Osteocyte (in vitro differentiated cells): ENCODE data around the gene BLMH. TPM values are rescaled to one million over a fixed set of nuclear protein-coding genes. Genes with fewer than 3 reads are reported as not detected.
A peak's percentile ranks its signal among the peaks of the same experiment; 100 is the strongest.

Source experiments
- DNase-seq: peaks from one replicate; pipeline ENCODE4 v3.0.0; 2021; ENCODE audit warnings: mixed read lengths; ENCODE audit not compliant: unreplicated experiment; ENCODE audit errors: extremely low spot score
- H3K27ac Mint-ChIP-seq: one replicate; pipeline ENCODE4 v1.8.0; 2021; ENCODE audit warnings: mild to moderate bottlenecking, mixed read lengths; ENCODE audit not compliant: unreplicated experiment
- H3K27me3 Mint-ChIP-seq: one replicate; pipeline ENCODE4 v1.8.0; 2021; ENCODE audit warnings: mixed read lengths; ENCODE audit not compliant: unreplicated experiment
- H3K36me3 Mint-ChIP-seq: one replicate; pipeline ENCODE4 v1.8.0; 2021; ENCODE audit warnings: mixed read lengths; ENCODE audit not compliant: unreplicated experiment
- H3K4me1 Mint-ChIP-seq: one replicate; pipeline ENCODE4 v1.8.0; 2021; ENCODE audit warnings: mixed read lengths; ENCODE audit not compliant: unreplicated experiment
- H3K4me3 Mint-ChIP-seq: one replicate; pipeline ENCODE4 v1.8.0; 2021; ENCODE audit warnings: mild to moderate bottlenecking, moderate library complexity, mixed read lengths; ENCODE audit not compliant: unreplicated experiment
- H3K9me3 Mint-ChIP-seq: one replicate; pipeline ENCODE4 v1.8.0; 2021; ENCODE audit warnings: mixed read lengths; ENCODE audit not compliant: unreplicated experiment
- CTCF ChIP-seq: fragments of 200-600 bp; sonication (generic); IDR thresholded peaks from 2 replicates; pipeline ENCODE4 v1.5.0; 2021; ENCODE audit warnings: antibody characterized with exemption, mild to moderate bottlenecking, moderate library complexity
- total RNA-seq: library from RNA; stranded (reverse); gene quantifications from 2 replicates; pipeline ENCODE4 v1.2.1, GENCODE V29; 2021

BLMH gene
- total RNA-seq, 1 donor from 2014 or later: 67.0 TPM

GRCh38 chr17:30336369-30337171 is 44.8 kb upstream of the BLMH start:
- Mint-ChIP-seq H3K4me1 (peaks cover 37% of the 10 kb centered on the region), H3K4me3 (no peak overlapping the region), H3K9me3 (no peaks in the 10 kb centered on the region), H3K27ac (no peak overlapping the region), H3K27me3 (peaks cover 2% of the 10 kb centered on the region), H3K36me3 (no peaks in the 10 kb centered on the region)
- DNase-seq: peak; percentile 36
- peak; percentile 62 for TF ChIP-seq CTCF

- Mint-ChIP-seq H3K27ac (no peak overlapping the region), H3K36me3 (no peaks in the 10 kb centered on the region), H3K4me1 (peaks cover 18% of the 10 kb centered on the region), H3K9me3 (no peaks in the 10 kb centered on the region), H3K4me3 (no peak overlapping the region), H3K27me3 (peaks cover 14% of the 10 kb centered on the region)
- no peak for TF ChIP-seq CTCF
- DNase-seq: peak; percentile 10
These were observed 42.7 kb upstream of the BLMH start for GRCh38 chr17:30334421-30334820.

GRCh38 chr17:30333503-30334360 is 42.0 kb upstream of the BLMH start, which contains the start of gene TMIGD1:
Gene TMIGD1 (minus strand): TSS chr17:30334057. CDS start chr17:30332133, 1,924 bp downstream.
- DNase-seq: peak; percentile 11
- Mint-ChIP-seq H3K36me3 (no peaks in the 10 kb centered on the region), H3K27ac (peak within 1 kb of the TSS; percentile 28)

GRCh38 chr17:30332057-30332542 is 40.4 kb upstream of the BLMH start:
- peak; percentile 13 for DNase-seq
- no peak overlapping the region for H3K4me3 Mint-ChIP-seq
- peaks cover 22% of the 10 kb centered on the region for H3K27me3 Mint-ChIP-seq
- H3K27ac Mint-ChIP-seq: peak overlapping the region; percentile 6
- no peaks in the 10 kb centered on the region for H3K36me3 Mint-ChIP-seq
- no peak for TF ChIP-seq CTCF
- H3K9me3 Mint-ChIP-seq: no peaks in the 10 kb centered on the region
- peaks cover 16% of the 10 kb centered on the region for H3K4me1 Mint-ChIP-seq

More at GRCh38 chr17:30333503-30334360, 42.0 kb upstream of the BLMH start, which contains the start of gene TMIGD1:
- TF ChIP-seq CTCF: no peak
- Mint-ChIP-seq H3K4me3 (no peak within 1 kb of the TSS), H3K4me1 (peaks cover 18% of the 10 kb centered on the region), H3K9me3 (no peaks in the 10 kb centered on the region), H3K27me3 (peaks cover 19% of the 10 kb centered on the region)
